HCT116 (cell line): ENCODE results near the gene HOXD8. TPM values are rescaled to one million over a fixed set of nuclear protein-coding genes. Genes with fewer than 3 reads are reported as not detected.

Experiments
- ATAC-seq: fragments of 200-7000 bp; cut with Tn5 transposase; 2 replicates; pipeline ENCODE4 v1.9.1; 2020; ENCODE audit warnings: mild to moderate bottlenecking, moderate library complexity
- BruUV-seq: library from RNA; stranded (reverse); fragments of 400-500 nt; replicated peaks from 2 replicates; lab custom pipeline; 2021; lab: Mats Ljungman, UMichigan
- CTCF ChIA-PET: fragments of 300-600 bp; sonication (Branson Sonifier 250); formaldehyde crosslinking; loops from one replicate; lab custom pipeline; 2021; ENCODE audit warnings: antibody characterized with exemption; lab: Charles Lee
- POLR2A ChIA-PET: fragments of 300-600, 350-600 bp; sonication (Branson Sonifier 250); formaldehyde crosslinking; loops from one replicate; lab custom pipeline; 2021; ENCODE audit warnings: antibody characterized with exemption; lab: Charles Lee
- RAD21 ChIA-PET, 2 experiments: fragments of 300-600 bp; sonication (Branson Sonifier 250); formaldehyde crosslinking; loops; one replicate each; lab custom pipeline; 2023; ENCODE audit warnings: low total read pairs in 2 of 2; ENCODE audit not compliant: uncharacterized antibody in 2 of 2, unreplicated experiment in 2 of 2, low non-redundant PET in 1 of 2; lab: Charles Lee
- DNase-seq: peaks from one replicate; pipeline ENCODE4 v3.0.0-alpha.2; 2010; ENCODE audit warnings: low read depth, low spot score
- H2AFZ ChIP-seq: fragments of 200-600 bp; shearing (Covaris generic), sonication (generic); 2 replicates; pipeline ENCODE4 v1.6.1; 2017; ENCODE audit warnings: low read depth, mixed run types, mixed read lengths, antibody characterized with exemption, low read length; ENCODE audit not compliant: poor library complexity, severe bottlenecking
- H3K27ac ChIP-seq: 2 replicates; pipeline ENCODE4 v1.5.1; 2012; ENCODE audit warnings: low read depth, low read length
- H3K27me3 ChIP-seq: fragments of 200-600 bp; sonication (generic); 2 replicates; pipeline ENCODE4 v1.6.1; 2016; ENCODE audit warnings: mixed run types, low read length, mixed read lengths; ENCODE audit not compliant: insufficient read depth
- H3K36me3 ChIP-seq, 2 experiments: fragments of 200-500 bp in 1 of 2; fragments of 200-600 bp in 1 of 2; sonication (Bioruptor generic) in 1 of 2; sonication (generic) in 1 of 2; 2 replicates each; pipeline versions ENCODE4 v1.5.1 to v1.6.1; 2014 to 2016; ENCODE audit warnings: low read length in 2 of 2, inconsistent platforms in 1 of 2, mixed read lengths in 1 of 2, mixed run types in 1 of 2; ENCODE audit not compliant: insufficient read depth in 2 of 2, control insufficient read depth in 1 of 2
- H3K4me1 ChIP-seq, 2 experiments: fragments of 200-600 bp in 1 of 2; sonication (generic) in 1 of 2; 2 replicates each; pipeline versions ENCODE4 v1.5.1 to v1.6.1; 2012 to 2017; ENCODE audit warnings: low read length in 2 of 2, inconsistent platforms in 1 of 2, mild to moderate bottlenecking in 1 of 2, mixed read lengths in 1 of 2, mixed run types in 1 of 2, moderate library complexity in 1 of 2; ENCODE audit not compliant: insufficient read depth in 2 of 2, control insufficient read depth in 1 of 2
- H3K4me2 ChIP-seq: fragments of 200-600 bp; sonication (generic); 2 replicates; pipeline ENCODE4 v1.6.1; 2017; ENCODE audit warnings: mixed run types, low read length, mixed read lengths
- H3K4me3 ChIP-seq, 2 experiments: fragments of 200-600 bp in 1 of 2; sonication (generic) in 1 of 2; replicated peaks in 1 of 2; 2 replicates each; pipeline ENCODE4 v1.5.1; 2011 to 2016; ENCODE audit warnings: low read length in 2 of 2, control low read depth in 1 of 2, low read depth in 1 of 2, mild to moderate bottlenecking in 1 of 2, mixed read lengths in 1 of 2, mixed run types in 1 of 2
- H3K79me2 ChIP-seq: fragments of 200-600 bp; sonication (generic); 2 replicates; pipeline ENCODE4 v1.6.1; 2017; ENCODE audit warnings: mild to moderate bottlenecking, mixed run types, low read length, moderate library complexity, mixed read lengths; ENCODE audit not compliant: insufficient read depth
- H3K9ac ChIP-seq: fragments of 200-600 bp; sonication (generic); 2 replicates; pipeline ENCODE4 v1.6.1; 2016; ENCODE audit warnings: low read length, mixed read lengths
- H3K9me2 ChIP-seq: fragments of 200-600 bp; sonication (generic), shearing (Covaris generic); 2 replicates; pipeline ENCODE4 v1.6.1; 2017; ENCODE audit warnings: mixed run types, mild to moderate bottlenecking, moderate library complexity; ENCODE audit not compliant: insufficient read depth
- H3K9me3 ChIP-seq, 2 experiments: fragments of 200-500 bp in 1 of 2; fragments of 200-600 bp in 1 of 2; sonication (Bioruptor generic) in 1 of 2; sonication (generic) in 1 of 2; 2 replicates each; pipeline ENCODE4 v1.6.1; 2014 to 2017; ENCODE audit warnings: low read length in 2 of 2, mixed read lengths in 2 of 2, inconsistent platforms in 1 of 2, low read depth in 1 of 2, mild to moderate bottlenecking in 1 of 2, mixed run types in 1 of 2, moderate library complexity in 1 of 2; ENCODE audit not compliant: control insufficient read depth in 1 of 2, insufficient read depth in 1 of 2
- H4K20me1 ChIP-seq: fragments of 200-600 bp; sonication (generic), shearing (Covaris generic); 2 replicates; pipeline ENCODE4 v1.6.1; 2017; ENCODE audit warnings: mixed run types, mild to moderate bottlenecking, moderate library complexity; ENCODE audit not compliant: insufficient read depth
- EGR1 ChIP-seq: IDR thresholded peaks from 2 replicates; pipeline ENCODE4 v1.6.1; 2012; ENCODE audit warnings: low read depth
- ELF1 ChIP-seq: IDR thresholded peaks from 2 replicates; pipeline ENCODE4 v1.6.1; 2012; ENCODE audit warnings: low read depth, borderline replicate concordance
- POLR2A ChIP-seq: IDR thresholded peaks from 2 replicates; pipeline ENCODE4 v1.7.0; 2011; ENCODE audit warnings: borderline replicate concordance; ENCODE audit not compliant: insufficient read depth, insufficient read length; ENCODE audit errors: extremely low read depth
- RAD21 ChIP-seq: IDR thresholded peaks from 2 replicates; pipeline ENCODE4 v1.6.1; 2012; ENCODE audit warnings: low read depth, mild to moderate bottlenecking
- REST ChIP-seq: IDR thresholded peaks from 2 replicates; pipeline ENCODE4 v1.6.1; 2012; ENCODE audit warnings: low read depth
- ZFX ChIP-seq: fragments of 450-650 bp; IDR thresholded peaks from 2 replicates; pipeline ENCODE4 v1.6.1; 2017
- ZNF274 ChIP-seq: fragments of 200-500 bp; sonication (Bioruptor generic); IDR thresholded peaks from 2 replicates; pipeline ENCODE4 v1.6.1; 2014; ENCODE audit warnings: mild to moderate bottlenecking, low read depth, low read length, inconsistent platforms
- intact Hi-C: fragments of 100-400 bp; cut with micrococcal nuclease; formaldehyde crosslinking; loops from 2 replicates; pipeline ENCODE4 v1.10.0; 2022
- total RNA-seq: library from RNA; stranded (reverse); gene quantifications from one replicate; pipeline ENCODE4 v1.2.1, GENCODE V29; 2021; ENCODE audit not compliant: unreplicated experiment
- TF ChIP-seq, protein P1 (sequence below): IDR thresholded peaks from 2 replicates; pipeline ENCODE4 v1.6.1; 2012

The HOXD8 gene
- total RNA-seq, 1 experiment from 2014 or later: 6.0 TPM

DNA sequence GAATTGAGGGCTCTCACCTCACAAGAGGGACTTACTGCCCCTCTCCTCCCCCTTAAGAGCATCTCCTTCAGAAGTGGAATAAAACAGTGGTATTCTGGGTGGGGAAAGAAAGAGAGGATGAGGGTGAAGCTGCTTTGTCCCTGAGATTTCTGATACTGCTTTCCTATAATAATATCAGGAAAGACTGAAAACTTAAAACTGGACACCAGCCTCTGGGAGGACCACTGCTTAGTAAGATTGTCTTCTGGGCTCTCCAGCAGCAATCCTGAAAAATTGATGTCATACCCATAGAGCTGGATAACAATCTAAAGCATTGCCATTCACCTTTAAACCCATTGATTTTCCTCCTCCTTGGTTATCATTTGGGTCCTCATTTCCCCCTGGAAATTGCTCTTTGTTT, 17.1 kb downstream of the HOXD8 start:
- Histone ChIP-seq H2AFZ (no peak overlapping the region), H3K4me2 (no peak overlapping the region), H4K20me1 (no peaks in the 10 kb centered on the region), H3K9me2 (no peaks in the 10 kb centered on the region), H3K36me3 (no peaks in the 10 kb centered on the region), H3K79me2 (no peaks in the 10 kb centered on the region), H3K4me3 (no peak overlapping the region), H3K27me3 (no peaks in the 10 kb centered on the region), H3K9ac (no peak overlapping the region), H3K9me3 (no peaks in the 10 kb centered on the region), H3K27ac (no peak overlapping the region), H3K4me1 (no peaks in the 10 kb centered on the region)
- RAD21 ChIA-PET: no interaction called here
- POLR2A ChIA-PET: no interaction called here
- BruUV-seq: no TSS peak
- TF ChIP-seq ZNF274: no peak
- TF ChIP-seq ELF1: no peak
- TF ChIP-seq, protein P1, sequence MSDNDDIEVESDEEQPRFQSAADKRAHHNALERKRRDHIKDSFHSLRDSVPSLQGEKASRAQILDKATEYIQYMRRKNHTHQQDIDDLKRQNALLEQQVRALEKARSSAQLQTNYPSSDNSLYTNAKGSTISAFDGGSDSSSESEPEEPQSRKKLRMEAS: no peak
- TF ChIP-seq ZFX: no peak
- TF ChIP-seq EGR1: no peak
- no peak for TF ChIP-seq RAD21
- no peak for TF ChIP-seq POLR2A
- no peak for ATAC-seq
- CTCF ChIA-PET: no interaction called here
- DNase-seq: no peak
- intact Hi-C loops: no loop called here

GRCh38 chr2:176147210-176147799, 17.8 kb downstream of the HOXD8 start:
- H3K79me2 ChIP-seq: no peaks in the 10 kb centered on the region
- H3K9me3 ChIP-seq: no peaks in the 10 kb centered on the region
- no peaks in the 10 kb centered on the region for H3K4me1 ChIP-seq
- RAD21 ChIA-PET: no interaction called here
- DNase-seq: no peak
- CTCF ChIA-PET: no interaction called here
- no TSS peak for BruUV-seq
- POLR2A ChIA-PET: no interaction called here
- H3K9ac ChIP-seq: no peak overlapping the region
- no peaks in the 10 kb centered on the region for H3K27me3 ChIP-seq
- H2AFZ ChIP-seq: no peak overlapping the region
- H3K9me2 ChIP-seq: no peaks in the 10 kb centered on the region
- no peaks in the 10 kb centered on the region for H4K20me1 ChIP-seq
- H3K36me3 ChIP-seq: no peaks in the 10 kb centered on the region
- TF ChIP-seq REST: no peak
- no peak for ATAC-seq
- no peak overlapping the region for H3K4me2 ChIP-seq
- no peak overlapping the region for H3K4me3 ChIP-seq
- no peak overlapping the region for H3K27ac ChIP-seq
- intact Hi-C loops: no loop called here
